ENCODE data around the gene OR9A2.

DNA sequence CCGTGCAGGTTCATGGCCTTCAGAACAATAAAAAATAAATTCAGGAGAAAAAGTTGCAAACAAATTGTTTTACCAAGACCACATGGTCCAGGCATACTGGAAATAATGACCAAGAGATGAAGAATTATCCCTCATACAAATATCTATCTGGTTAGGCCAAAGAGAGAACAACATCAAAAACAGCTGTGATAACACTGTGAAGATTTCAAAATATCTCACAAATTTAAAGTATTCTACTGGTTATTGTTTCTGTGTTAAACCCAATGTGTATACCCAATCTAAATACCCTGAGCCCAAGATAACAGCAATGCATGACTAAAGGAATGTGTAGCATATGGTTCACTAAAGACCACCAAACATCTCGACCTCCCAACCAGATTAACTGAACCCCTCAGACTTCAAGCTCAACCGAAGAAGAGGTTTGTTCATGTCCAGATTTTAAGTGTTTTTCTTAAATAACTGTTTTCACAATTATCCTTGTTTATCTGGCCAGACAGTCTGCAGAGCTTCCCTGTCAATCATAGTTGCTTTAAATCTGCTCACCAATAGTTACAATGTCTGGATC, 10.9 kb downstream of the OR9A2 start:
- TF ChIP-seq, protein P1, sequence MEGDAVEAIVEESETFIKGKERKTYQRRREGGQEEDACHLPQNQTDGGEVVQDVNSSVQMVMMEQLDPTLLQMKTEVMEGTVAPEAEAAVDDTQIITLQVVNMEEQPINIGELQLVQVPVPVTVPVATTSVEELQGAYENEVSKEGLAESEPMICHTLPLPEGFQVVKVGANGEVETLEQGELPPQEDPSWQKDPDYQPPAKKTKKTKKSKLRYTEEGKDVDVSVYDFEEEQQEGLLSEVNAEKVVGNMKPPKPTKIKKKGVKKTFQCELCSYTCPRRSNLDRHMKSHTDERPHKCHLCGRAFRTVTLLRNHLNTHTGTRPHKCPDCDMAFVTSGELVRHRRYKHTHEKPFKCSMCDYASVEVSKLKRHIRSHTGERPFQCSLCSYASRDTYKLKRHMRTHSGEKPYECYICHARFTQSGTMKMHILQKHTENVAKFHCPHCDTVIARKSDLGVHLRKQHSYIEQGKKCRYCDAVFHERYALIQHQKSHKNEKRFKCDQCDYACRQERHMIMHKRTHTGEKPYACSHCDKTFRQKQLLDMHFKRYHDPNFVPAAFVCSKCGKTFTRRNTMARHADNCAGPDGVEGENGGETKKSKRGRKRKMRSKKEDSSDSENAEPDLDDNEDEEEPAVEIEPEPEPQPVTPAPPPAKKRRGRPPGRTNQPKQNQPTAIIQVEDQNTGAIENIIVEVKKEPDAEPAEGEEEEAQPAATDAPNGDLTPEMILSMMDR (IDR thresholded peaks at IDR 0.05) = no peak
- TF ChIP-seq ZFX (IDR thresholded peaks at IDR 0.05; ENCODE audit: borderline replicate concordance) = no peak
